Keratinocyte (primary cell): ENCODE measurements around the gene MICAL2. TPM values are rescaled to one million over a fixed set of nuclear protein-coding genes. Genes with fewer than 3 reads are reported as not detected.

ENCODE experiments used
- DNase-seq: peaks from one replicate; pipeline ENCODE4 v3.0.0-alpha.2; 2011; ENCODE audit warnings: low read depth, missing footprints, low spot score
- FAIRE-seq: peaks from 2 replicates; lab custom pipeline; 2011; peaks lifted over from hg19 to GRCh38; lab: Jason Lieb, UNC
- H2AFZ ChIP-seq: 2 replicates; pipeline ENCODE4 v1.6.0; 2012; ENCODE audit warnings: low read length, control low read depth, inconsistent platforms; ENCODE audit not compliant: control insufficient read depth
- H3K27ac ChIP-seq: 2 replicates; pipeline ENCODE4 v1.5.1; 2011; ENCODE audit warnings: low read length; ENCODE audit not compliant: control insufficient read depth, insufficient read depth
- H3K27me3 ChIP-seq: 3 replicates; pipeline ENCODE4 v1.6.0; 2011; ENCODE audit warnings: low read length; ENCODE audit not compliant: control insufficient read depth, insufficient read depth; ENCODE audit errors: extremely low read depth
- H3K36me3 ChIP-seq, 2 experiments: 2 replicates in 1 of 2; 3 replicates in 1 of 2; pipeline ENCODE4 v1.5.1; 2011; ENCODE audit warnings: low read length in 2 of 2, mild to moderate bottlenecking in 1 of 2; ENCODE audit not compliant: control insufficient read depth in 2 of 2, insufficient read depth in 2 of 2; ENCODE audit errors: extremely low read depth in 1 of 2
- H3K4me1 ChIP-seq: 3 replicates; pipeline ENCODE4 v1.5.1; 2011; ENCODE audit warnings: low read length; ENCODE audit not compliant: control insufficient read depth, insufficient read depth; ENCODE audit errors: extremely low read depth
- H3K4me2 ChIP-seq: 3 replicates; pipeline ENCODE4 v1.6.0; 2011; ENCODE audit warnings: low read depth, low read length; ENCODE audit not compliant: control insufficient read depth, insufficient read depth; ENCODE audit errors: extremely low read depth
- H3K4me3 ChIP-seq, 3 experiments: fragments of 200-600 bp in 1 of 3; sonication (generic) in 1 of 3; 2 replicates in 2 of 3; 3 replicates in 1 of 3; pipeline ENCODE4 v1.5.1; 2011 to 2016; ENCODE audit warnings: low read length in 3 of 3, mild to moderate bottlenecking in 3 of 3, control low read depth in 2 of 3, inconsistent platforms in 1 of 3, low read depth in 1 of 3, mixed read lengths in 1 of 3, mixed run types in 1 of 3, moderate library complexity in 1 of 3; ENCODE audit not compliant: control insufficient read depth in 2 of 3, insufficient read depth in 2 of 3; ENCODE audit errors: extremely low read depth in 1 of 3
- H3K79me2 ChIP-seq: 2 replicates; pipeline ENCODE4 v1.6.0; 2012; ENCODE audit warnings: low read length; ENCODE audit not compliant: control insufficient read depth, insufficient read depth
- H3K9ac ChIP-seq: 3 replicates; pipeline ENCODE4 v1.6.0; 2011; ENCODE audit warnings: low read length; ENCODE audit not compliant: control insufficient read depth, insufficient read depth; ENCODE audit errors: extremely low read depth
- H3K9me1 ChIP-seq: 3 replicates; pipeline ENCODE4 v1.6.0; 2011; ENCODE audit warnings: low read length; ENCODE audit not compliant: control insufficient read depth, insufficient read depth; ENCODE audit errors: extremely low read depth
- H3K9me3 ChIP-seq: 2 replicates; pipeline ENCODE4 v1.5.1; 2012; ENCODE audit warnings: low read depth, low read length; ENCODE audit not compliant: control insufficient read depth
- H4K20me1 ChIP-seq: 3 replicates; pipeline ENCODE4 v1.6.0; 2011; ENCODE audit warnings: low read length; ENCODE audit not compliant: control insufficient read depth, insufficient read depth; ENCODE audit errors: extremely low read depth
- CTCF ChIP-seq, 3 experiments: IDR thresholded peaks in 1 of 3; conservative IDR thresholded peaks in 1 of 3; optimal IDR thresholded peaks in 1 of 3; 2 replicates in 2 of 3; 3 replicates in 1 of 3; pipeline versions ENCODE3 to v1.5.1; 2011; ENCODE audit warnings: low read length in 3 of 3, mild to moderate bottlenecking in 3 of 3, moderate library complexity in 2 of 3, control low read depth in 1 of 3, inconsistent platforms in 1 of 3; ENCODE audit not compliant: insufficient read depth in 2 of 3; ENCODE audit errors: extremely low read depth in 1 of 3
- EZH2 ChIP-seq: IDR thresholded peaks from one replicate; pipeline ENCODE4 v1.6.1; 2012; ENCODE audit warnings: inconsistent platforms, mild to moderate bottlenecking, low read length, moderate library complexity
- dilution Hi-C: fragments of 300-500 bp; cut with MboI; formaldehyde crosslinking; loops from one replicate; pipeline ENCODE4 v1.7.0; 2020; ENCODE audit warnings: low sequenced_read_pairs; ENCODE audit not compliant: extremely low pct_ligation_motif_present
- polyA plus RNA-seq, 5 experiments: library from polyadenylated mRNA; depleted of rRNA in 3 of 5; stranded (reverse) in 3 of 5; stranded (forward) in 1 of 5; unstranded in 1 of 5; fragments of >200 nt; gene quantifications; 1 replicate in 1 of 5; 2 replicates in 3 of 5; 3 replicates in 1 of 5; pipeline versions ENCODE4 v1.2.1 to v1.2.3, GENCODE V29; 2011 to 2012; ENCODE audit warnings: missing spikeins in 2 of 5, low read depth in 1 of 5, low replicate concordance in 1 of 5

The MICAL2 gene
- polyA plus RNA-seq, 1 donor (not counting 4 experiments of a cell fraction or from before 2014, with no cell fraction given), result 83.9 TPM

- FAIRE-seq, result no peak
Measured at GRCh38 chr11:12182302-12182675, 71.9 kb downstream of the MICAL2 start.

GRCh38 chr11:12182676-12183541 lies 72.5 kb downstream of the MICAL2 start:
- H3K9ac ChIP-seq, result peak overlapping the region; percentile 26
- H3K9me3 ChIP-seq, result no peaks in the 10 kb centered on the region
- no peaks in the 10 kb centered on the region for H3K9me1 ChIP-seq
- H3K79me2 ChIP-seq, result peaks cover 77% of the 10 kb centered on the region
- H4K20me1 ChIP-seq, result no peaks in the 10 kb centered on the region
- H3K4me1 ChIP-seq, result peaks cover 74% of the 10 kb centered on the region
- peak; percentile 91 for DNase-seq
- H3K4me2 ChIP-seq, result peak overlapping the region; percentile 25
- H3K4me3 ChIP-seq, result no peak overlapping the region
- H3K36me3 ChIP-seq, result peaks cover 10 to 39% of the 10 kb centered on the region in 2 experiments
- H2AFZ ChIP-seq, result no peak overlapping the region
- TF ChIP-seq EZH2 (no peak), CTCF (optimal IDR thresholded peaks at IDR 0.05 in 1 of 3, IDR thresholded peaks at IDR 0.05 in 1 of 3, conservative IDR thresholded peaks at IDR 0.05 in 1 of 3; ENCODE audit: extremely low read depth in 1 of 3, insufficient read depth in 2 of 3, low read length in 3 of 3) (no peak)
- dilution Hi-C loops, result no loop called here
- peak overlapping the region; percentile 98 for H3K27ac ChIP-seq
- FAIRE-seq, result peak; percentile 83
- H3K27me3 ChIP-seq, result no peaks in the 10 kb centered on the region

More at GRCh38 chr11:12182302-12182675, 71.9 kb downstream of the MICAL2 start:
- no peak overlapping the region for H3K4me3 ChIP-seq
- DNase-seq, result no peak
- H3K9ac ChIP-seq, result peak overlapping the region; percentile 3
- dilution Hi-C loops, result no loop called here
- peaks cover 77% of the 10 kb centered on the region for H3K79me2 ChIP-seq
- H2AFZ ChIP-seq, result no peak overlapping the region
- H3K4me2 ChIP-seq, result peak overlapping the region; percentile 25
- H3K36me3 ChIP-seq, result peaks cover 7 to 45% of the 10 kb centered on the region in 2 experiments
- no peaks in the 10 kb centered on the region for H3K9me1 ChIP-seq
- peaks cover 79% of the 10 kb centered on the region for H3K4me1 ChIP-seq
- H4K20me1 ChIP-seq, result no peaks in the 10 kb centered on the region
- TF ChIP-seq CTCF (optimal IDR thresholded peaks at IDR 0.05 in 1 of 3, IDR thresholded peaks at IDR 0.05 in 1 of 3, conservative IDR thresholded peaks at IDR 0.05 in 1 of 3; ENCODE audit: extremely low read depth in 1 of 3, insufficient read depth in 2 of 3, low read length in 3 of 3) (no peak), EZH2 (no peak)
- no peaks in the 10 kb centered on the region for H3K9me3 ChIP-seq
- H3K27me3 ChIP-seq, result no peaks in the 10 kb centered on the region
- peak overlapping the region; percentile 98 for H3K27ac ChIP-seq
